HG03108 (cell line): ENCODE measurements around the gene S100B.
"Not testable (repeated sequence)": the region's sequence is repeated elsewhere in the genome, so short reads cannot be mapped to it uniquely, and the experiment has no call there.

Source experiments
- ATAC-seq: cut with Tn5 transposase; IDR thresholded peaks from one replicate; pipeline ENCODE4 v1.9.1; 2021; ENCODE audit warnings: moderate library complexity; ENCODE audit not compliant: unreplicated experiment

Gene S100B

GRCh38 chr21:46604329-46604974 lies 430 bp downstream of the S100B start:
- ATAC-seq: no peak

- ATAC-seq: no peak
Observed at GRCh38 chr21:46603228-46603627, 1.7 kb downstream of the S100B start.

DNA sequence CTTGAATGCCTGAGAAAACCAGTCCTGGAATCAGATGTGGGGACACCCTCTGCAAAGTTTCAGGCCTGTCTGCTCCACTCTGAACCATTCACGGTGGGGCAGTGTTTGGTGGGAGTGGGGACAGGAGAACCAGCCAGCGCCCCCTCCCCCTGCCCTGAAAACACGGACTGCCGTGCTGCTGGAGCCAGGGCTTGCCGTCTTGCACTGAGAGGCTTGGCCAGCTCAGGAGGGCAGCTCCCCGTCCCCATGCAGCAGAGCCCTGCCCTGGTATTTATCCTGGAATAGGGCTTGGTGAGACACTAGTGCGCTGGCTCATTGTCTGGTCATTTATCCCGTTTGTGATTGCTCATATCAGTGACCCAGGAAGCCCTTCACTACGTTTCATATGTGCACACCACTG lies 3.9 kb downstream of the S100B start:
- ATAC-seq: no peak

- no peak for ATAC-seq
Observed at GRCh38 chr21:46600305-46600704, 4.6 kb downstream of the S100B start.

DNA sequence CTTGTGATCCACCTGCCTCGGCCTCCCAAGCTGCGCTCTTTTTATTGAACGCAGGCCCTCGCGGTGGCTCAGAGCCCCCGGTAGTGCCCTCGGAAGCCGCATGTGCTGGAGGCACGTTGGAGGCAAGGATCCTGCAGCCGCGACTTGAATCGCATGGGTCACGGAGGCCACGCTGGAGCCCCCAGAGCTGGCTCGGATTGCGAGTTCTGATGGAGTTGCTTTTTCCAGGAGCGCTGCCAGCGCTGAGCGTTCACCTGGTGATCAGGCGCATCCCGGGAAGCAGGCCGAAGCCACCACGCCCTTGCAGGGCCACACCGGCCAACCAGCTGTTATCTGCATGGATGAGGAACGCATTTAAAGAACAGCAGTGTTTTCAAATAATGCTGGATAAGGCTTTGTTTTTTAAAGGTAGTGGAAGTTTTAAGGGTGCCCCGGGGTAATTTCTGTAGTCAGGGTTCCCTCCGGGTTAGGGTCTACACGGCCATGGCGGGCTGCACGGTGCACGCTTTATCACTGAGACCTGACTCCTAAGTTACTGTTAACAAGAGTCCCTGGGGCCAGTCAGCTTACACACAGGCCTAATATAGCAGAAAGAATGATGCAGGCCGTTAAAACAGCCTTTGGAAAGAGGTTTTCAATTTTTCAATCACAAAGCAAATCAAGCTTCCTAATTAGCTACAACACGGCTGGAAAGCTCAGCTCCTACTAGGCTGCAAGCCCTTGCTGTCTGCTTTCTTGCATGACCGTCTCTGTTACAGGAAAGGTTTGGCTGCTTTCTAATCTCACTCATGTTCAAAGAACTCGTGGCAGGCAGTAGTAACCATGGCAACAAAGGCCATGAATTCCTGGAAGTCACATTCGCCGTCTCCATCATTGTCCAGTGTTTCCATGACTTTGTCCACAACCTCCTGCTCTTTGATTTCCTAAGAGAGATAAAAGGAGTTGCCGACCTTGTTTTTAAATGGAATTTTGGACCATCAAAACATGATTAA lies 6.0 kb downstream of the S100B start:
- ATAC-seq: no peak

- no peak for ATAC-seq
Observed at GRCh38 chr21:46597896-46598343, 7.0 kb downstream of the S100B start.

GRCh38 chr21:46597031-46597430 lies 7.9 kb downstream of the S100B start:
- no peak for ATAC-seq

DNA sequence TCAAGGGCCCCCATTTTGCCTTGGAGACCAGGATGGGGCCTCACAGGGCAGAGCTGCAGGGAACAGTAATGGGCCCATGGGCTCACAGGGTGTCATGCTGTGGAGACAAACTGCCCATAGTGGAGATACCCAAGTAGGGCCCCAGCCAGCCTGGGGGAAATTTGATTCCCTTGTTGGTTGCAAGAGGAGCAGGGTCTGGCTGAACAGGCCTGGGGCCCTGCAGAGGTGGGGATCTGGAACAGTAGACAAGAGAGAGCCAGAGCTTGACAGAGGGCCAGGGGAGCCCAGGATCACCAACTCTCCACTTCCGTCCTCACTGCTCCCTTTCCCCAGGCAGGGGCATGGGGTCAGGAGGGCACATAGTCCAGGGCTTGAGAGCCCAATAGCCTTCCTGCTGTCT lies 8.7 kb downstream of the S100B start:
- no peak for ATAC-seq

DNA sequence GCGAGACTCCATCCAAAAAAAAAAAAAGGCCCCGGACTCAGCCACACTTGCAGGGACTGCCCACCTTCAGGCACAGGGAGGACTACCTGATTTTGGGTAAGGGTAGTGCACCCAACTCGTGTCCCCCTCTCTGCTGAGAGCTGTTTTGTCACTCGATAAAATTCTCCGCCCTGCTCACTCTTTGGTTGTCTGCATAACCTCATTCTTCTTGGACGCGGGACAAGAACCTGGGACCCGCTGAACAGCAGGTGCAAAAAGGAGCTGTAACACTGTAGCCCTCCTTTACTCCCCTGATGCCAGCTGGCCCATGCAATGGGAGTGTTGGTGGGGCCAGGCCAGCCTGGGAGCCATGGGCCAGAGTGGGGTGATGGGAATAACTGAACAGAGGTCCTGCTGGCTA lies 10.6 kb downstream of the S100B start:
- no peak for ATAC-seq

- no peak for ATAC-seq
Observed at GRCh38 chr21:46585191-46585953, 19.5 kb downstream of the S100B start.

DNA sequence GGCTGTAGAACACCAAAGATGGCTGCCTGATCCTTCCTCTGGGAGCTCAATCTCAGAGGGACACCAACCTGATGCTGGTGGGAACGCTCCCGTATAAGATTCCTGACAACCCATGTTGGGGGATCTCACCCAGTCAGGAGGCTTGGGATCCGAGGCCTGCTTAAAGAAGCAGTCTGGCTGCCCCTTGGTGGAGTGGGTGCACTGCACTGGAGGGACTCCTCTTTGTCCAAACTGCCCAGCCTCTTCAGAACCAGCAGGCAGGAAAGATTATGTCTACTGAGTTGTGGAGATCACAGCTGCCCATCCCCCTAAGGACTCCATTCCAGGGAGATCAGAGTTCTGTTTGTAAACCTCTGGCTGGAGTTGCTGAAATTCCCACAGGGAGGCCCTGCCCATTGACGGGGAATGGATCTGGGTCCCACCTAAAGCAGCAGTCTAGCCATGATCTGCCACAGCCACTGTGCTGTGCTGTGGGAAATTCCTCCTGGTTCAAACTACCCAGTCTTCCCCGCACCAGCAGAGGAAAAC lies 23.0 kb downstream of the S100B start:
- ATAC-seq: no peak

DNA sequence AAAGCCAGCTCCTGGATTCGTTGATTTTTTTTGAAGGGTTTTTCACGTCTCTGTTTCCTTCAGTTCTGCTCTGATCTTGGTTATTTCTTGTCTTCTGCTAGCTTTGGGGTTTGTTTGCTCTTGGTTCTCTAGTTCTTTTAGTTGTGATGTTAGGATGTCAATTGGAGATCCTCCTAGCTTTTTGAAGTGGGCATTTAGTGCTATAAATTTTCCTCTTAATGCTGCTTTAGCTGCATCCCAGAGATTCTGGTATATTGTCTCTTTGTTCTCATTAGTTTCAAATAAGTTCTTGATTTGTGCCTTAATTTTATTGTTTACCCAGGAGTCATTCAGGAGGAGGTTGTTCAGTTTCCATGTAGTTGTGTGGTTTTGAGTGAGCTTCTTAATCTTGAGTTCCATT lies 25.5 kb downstream of the S100B start:
- not testable (repeated sequence) for ATAC-seq

DNA sequence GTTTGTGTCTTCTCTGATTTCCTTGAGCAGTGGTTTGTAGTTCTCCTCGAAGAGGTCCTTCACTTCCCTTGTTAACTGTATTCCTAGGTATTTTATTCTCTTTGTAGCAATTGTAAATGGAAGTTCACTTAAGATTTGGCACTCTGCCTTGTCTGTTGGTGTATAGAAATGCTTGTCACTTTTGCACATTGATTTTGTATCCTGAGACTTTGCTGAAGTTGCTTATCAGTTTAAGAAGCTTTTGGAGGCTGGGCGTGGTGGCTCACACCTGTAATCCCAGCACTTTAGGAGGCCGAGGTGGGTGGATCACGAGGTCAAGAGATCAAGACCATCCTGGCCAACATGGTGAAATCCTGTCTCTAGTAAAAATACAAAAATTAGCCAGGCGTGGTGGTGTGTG lies 27.1 kb downstream of the S100B start:
- ATAC-seq: not testable (repeated sequence)

GRCh38 chr21:46572850-46573249 lies 32.0 kb downstream of the S100B start:
- ATAC-seq: no peak

- no peak for ATAC-seq
Observed at GRCh38 chr21:46570631-46571030, 34.3 kb downstream of the S100B start.

DNA sequence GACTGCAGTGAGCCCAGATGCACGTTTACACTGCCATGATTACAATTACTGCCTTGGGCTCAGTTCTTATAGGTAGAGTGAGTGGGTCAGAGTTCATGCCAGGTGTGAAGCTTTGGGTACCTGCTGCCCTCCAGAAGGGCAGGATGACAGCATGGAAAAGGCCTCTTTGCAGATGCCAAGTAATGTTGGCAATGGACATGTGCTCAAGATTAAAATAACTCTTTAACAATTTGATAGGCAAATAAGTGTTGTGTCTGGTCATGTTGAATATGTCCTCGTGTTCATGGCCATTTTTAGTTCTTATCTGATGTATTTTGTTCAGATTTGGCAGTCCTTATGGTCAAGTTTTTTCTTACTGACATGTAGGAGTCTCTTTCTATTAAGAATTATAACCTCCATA lies 34.8 kb downstream of the S100B start:
- no peak for ATAC-seq

DNA sequence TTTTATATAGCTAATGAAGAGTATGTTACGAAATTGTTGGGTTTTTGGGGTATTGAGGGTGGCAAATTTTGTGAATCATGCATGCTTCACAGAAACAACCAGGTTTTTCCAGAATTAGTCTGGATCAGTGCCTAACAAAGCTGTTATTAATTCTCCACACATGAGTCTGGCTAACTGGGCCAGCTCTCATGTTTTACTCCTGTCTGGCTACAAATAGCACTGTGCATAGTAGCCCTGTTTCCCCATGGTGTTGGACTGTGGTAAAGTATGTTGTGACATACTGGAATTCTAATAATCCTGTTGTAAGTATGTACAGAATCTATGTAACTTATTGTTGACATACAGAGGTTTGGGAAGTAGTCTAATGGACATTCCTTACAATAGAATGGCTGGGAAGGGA lies 35.8 kb downstream of the S100B start:
- ATAC-seq: no peak

DNA sequence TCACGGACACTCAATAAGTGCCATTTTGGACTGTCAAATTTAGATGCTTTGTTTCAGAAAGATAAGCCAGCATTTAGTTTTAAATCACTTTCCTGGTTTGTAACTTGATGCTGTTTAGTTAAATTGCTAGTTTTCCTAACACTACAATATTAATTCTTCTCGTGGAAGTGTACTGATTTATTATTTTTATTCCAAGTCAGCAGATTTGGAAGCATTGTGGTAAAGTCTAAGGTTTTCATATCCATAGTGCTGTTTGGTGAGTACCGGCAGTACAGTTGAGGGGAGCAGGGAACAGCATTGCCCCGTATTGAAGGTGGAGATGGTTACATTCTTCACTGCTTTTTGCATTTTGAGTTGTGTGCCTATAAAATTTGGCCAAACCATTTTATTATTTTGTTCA lies 36.3 kb downstream of the S100B start:
- ATAC-seq: no peak

DNA sequence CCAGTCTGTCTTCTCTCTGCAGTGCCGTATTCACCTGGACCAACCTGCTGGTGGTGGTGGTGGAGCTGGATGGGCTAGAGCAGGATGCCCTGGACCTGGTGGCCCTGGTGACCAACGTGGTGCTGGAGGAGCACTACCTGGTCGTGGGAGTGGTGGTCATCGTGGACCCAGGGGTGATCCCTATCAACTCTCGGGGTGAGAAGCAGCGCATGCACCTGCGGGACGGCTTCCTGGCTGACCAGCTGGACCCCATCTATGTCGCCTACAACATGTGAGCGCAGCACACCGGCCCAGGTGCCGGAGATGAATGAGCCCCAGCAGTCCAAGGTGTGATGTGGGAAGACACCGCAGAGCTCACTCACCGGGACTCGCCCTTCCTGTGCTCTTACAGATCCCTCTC lies 37.5 kb downstream of the S100B start:
- no peak for ATAC-seq

DNA sequence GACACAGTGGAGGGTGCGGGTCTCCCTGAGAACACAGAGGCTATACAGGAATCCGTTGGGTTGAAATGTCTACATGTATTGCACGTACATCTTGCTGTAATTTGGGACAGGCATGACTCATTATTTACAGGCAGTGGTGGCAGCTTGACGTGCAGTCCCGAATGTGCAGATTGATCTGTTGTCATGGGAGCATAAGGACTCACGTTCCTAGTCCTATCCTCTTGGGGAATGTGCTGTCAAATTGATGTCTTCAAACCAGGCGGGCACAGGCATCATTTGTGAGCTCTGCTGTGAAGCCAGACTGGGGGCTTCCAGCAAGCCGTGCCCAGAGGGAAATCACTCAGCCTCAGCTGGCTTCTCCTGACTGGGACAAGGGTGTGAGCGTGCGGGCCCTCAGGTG lies 40.5 kb downstream of the S100B start:
- no peak for ATAC-seq

GRCh38 chr21:46562964-46563607 lies 41.8 kb downstream of the S100B start:
- ATAC-seq: no peak
